Neural cell (in vitro differentiated cells): ENCODE results near the gene CDKAL1. TPM values are rescaled to one million over a fixed set of nuclear protein-coding genes. Genes with fewer than 3 reads are reported as not detected.

ENCODE experiments used
- H2AFZ ChIP-seq: fragments of 200-600, 300-800 bp; sonication (generic), shearing (Covaris generic); 2 replicates; pipeline ENCODE4 v1.6.0; 2014; ENCODE audit warnings: low read depth, mild to moderate bottlenecking, antibody characterized with exemption, low read length, moderate library complexity
- H3F3A ChIP-seq: fragments of 200-600 bp; shearing (Covaris generic); 2 replicates; pipeline ENCODE4 v1.6.1; 2016; ENCODE audit warnings: mild to moderate bottlenecking, moderate library complexity, mixed read lengths, antibody characterized with exemption, low read length; ENCODE audit not compliant: insufficient read depth, poor library complexity, severe bottlenecking
- H3K27ac ChIP-seq: fragments of 200-600, 300-800 bp; sonication (generic), shearing (Covaris generic); 2 replicates; pipeline ENCODE4 v1.5.1; 2014; ENCODE audit warnings: mild to moderate bottlenecking, low read length, moderate library complexity
- H3K27me3 ChIP-seq: fragments of 300-800, 200-600 bp; sonication (generic), shearing (Covaris generic); 2 replicates; pipeline ENCODE4 v1.6.0; 2014; ENCODE audit warnings: mild to moderate bottlenecking, low read depth, low read length, moderate library complexity; ENCODE audit not compliant: insufficient read depth
- H3K36me3 ChIP-seq: fragments of 300-800, 200-600 bp; sonication (generic), shearing (Covaris generic); 2 replicates; pipeline ENCODE4 v1.5.1; 2014; ENCODE audit warnings: mild to moderate bottlenecking, antibody characterized with exemption, low read length, moderate library complexity; ENCODE audit not compliant: insufficient read depth
- H3K4me2 ChIP-seq: fragments of 300-800, 200-600 bp; sonication (generic), shearing (Covaris generic); 2 replicates; pipeline ENCODE4 v1.6.0; 2014; ENCODE audit warnings: mild to moderate bottlenecking, low read length
- H3K4me3 ChIP-seq: fragments of 300-800, 200-600 bp; sonication (generic), shearing (Covaris generic); 2 replicates; pipeline ENCODE4 v1.5.1; 2014; ENCODE audit warnings: mild to moderate bottlenecking, low read length, moderate library complexity
- H3K79me2 ChIP-seq: fragments of 200-600 bp; shearing (Covaris generic); replicated peaks from 2 replicates; pipeline ENCODE4 v1.6.0; 2014; ENCODE audit warnings: mild to moderate bottlenecking, low read length, moderate library complexity; ENCODE audit not compliant: insufficient read depth
- H3K9ac ChIP-seq: fragments of 300-800, 200-600 bp; sonication (generic), shearing (Covaris generic); 2 replicates; pipeline ENCODE4 v1.6.1; 2016; ENCODE audit warnings: mild to moderate bottlenecking, low read length, mixed read lengths
- H3K9me2 ChIP-seq: fragments of 200-600 bp; shearing (Covaris generic); 2 replicates; pipeline ENCODE4 v1.6.1; 2016; ENCODE audit warnings: mild to moderate bottlenecking, low read length, mixed read lengths; ENCODE audit not compliant: insufficient read depth
- H3K9me3 ChIP-seq: fragments of 200-600, 300-800 bp; sonication (generic), shearing (Covaris generic); 2 replicates; pipeline ENCODE4 v1.6.1; 2016; ENCODE audit warnings: mild to moderate bottlenecking, mixed run types, low read length, moderate library complexity, mixed read lengths
- H4K20me1 ChIP-seq: fragments of 200-600 bp; shearing (Covaris generic); 2 replicates; pipeline ENCODE4 v1.6.1; 2016; ENCODE audit warnings: mild to moderate bottlenecking, mixed run types; ENCODE audit not compliant: insufficient read depth
- CTCF ChIP-seq: fragments of 450-650 bp; IDR thresholded peaks from 2 replicates; pipeline ENCODE4 v1.5.1; 2014; ENCODE audit warnings: antibody characterized with exemption, mild to moderate bottlenecking, moderate library complexity; ENCODE audit not compliant: poor library complexity, severe bottlenecking
- EP300 ChIP-seq: fragments of 450-650 bp; conservative IDR thresholded peaks from 2 replicates; pipeline ENCODE4 v1.6.1; 2014; ENCODE audit warnings: antibody characterized with exemption, mild to moderate bottlenecking, moderate library complexity; ENCODE audit not compliant: poor library complexity, severe bottlenecking
- EZH2 ChIP-seq: fragments of 200-600, 300-800 bp; shearing (Covaris generic), sonication (generic); IDR thresholded peaks from 2 replicates; pipeline ENCODE4 v1.6.1; 2014; ENCODE audit warnings: antibody characterized with exemption, low read length, borderline replicate concordance, mild to moderate bottlenecking; ENCODE audit not compliant: insufficient read depth, poor library complexity, severe bottlenecking
- MXI1 ChIP-seq: fragments of 450-650 bp; conservative IDR thresholded peaks from 2 replicates; pipeline ENCODE4 v1.6.1; 2014; ENCODE audit warnings: antibody characterized with exemption, mild to moderate bottlenecking; ENCODE audit not compliant: poor library complexity, severe bottlenecking
- POLR2AphosphoS5 ChIP-seq: IDR thresholded peaks from 2 replicates; pipeline ENCODE4 v1.6.1; 2012
- RAD21 ChIP-seq: fragments of 450-650 bp; conservative IDR thresholded peaks from 2 replicates; pipeline ENCODE4 v1.6.1; 2014; ENCODE audit warnings: antibody characterized with exemption, mild to moderate bottlenecking, moderate library complexity
- REST ChIP-seq: IDR thresholded peaks from 2 replicates; pipeline ENCODE4 v1.6.1; 2012; ENCODE audit warnings: borderline replicate concordance
- SMC3 ChIP-seq: fragments of 450-650 bp; conservative IDR thresholded peaks from 2 replicates; pipeline ENCODE4 v1.6.1; 2014; ENCODE audit warnings: antibody characterized with exemption, mild to moderate bottlenecking, moderate library complexity; ENCODE audit not compliant: poor library complexity
- TAF1 ChIP-seq: IDR thresholded peaks from 2 replicates; pipeline ENCODE4 v1.6.1; 2012; ENCODE audit warnings: low read depth
- polyA plus RNA-seq: library from polyadenylated mRNA; depleted of rRNA; stranded (reverse); fragments of >200 nt; gene quantifications from 2 replicates; pipeline ENCODE4 v1.2.3, GENCODE V29; 2014

The CDKAL1 gene
- polyA plus RNA-seq, 1 donor from 2014 or later, result 10.7 TPM

- no peak overlapping the region for H3K4me2 ChIP-seq
- no peaks in the 10 kb centered on the region for H3F3A ChIP-seq
- H3K4me3 ChIP-seq, result no peak overlapping the region
- H3K79me2 ChIP-seq, result no peaks in the 10 kb centered on the region
- H3K9me3 ChIP-seq, result no peaks in the 10 kb centered on the region
- H3K27ac ChIP-seq, result no peak overlapping the region
- H4K20me1 ChIP-seq, result no peaks in the 10 kb centered on the region
- no peaks in the 10 kb centered on the region for H3K27me3 ChIP-seq
- no peak overlapping the region for H3K9ac ChIP-seq
- TF ChIP-seq CTCF, result no peak
- no peak for TF ChIP-seq TAF1
- no peak for TF ChIP-seq EP300
- TF ChIP-seq POLR2AphosphoS5, result no peak
- TF ChIP-seq MXI1, result no peak
- TF ChIP-seq RAD21, result no peak
- TF ChIP-seq REST, result no peak
- no peak for TF ChIP-seq SMC3
- no peak for TF ChIP-seq EZH2
- H3K36me3 ChIP-seq, result no peaks in the 10 kb centered on the region
- no peaks in the 10 kb centered on the region for H3K9me2 ChIP-seq
- no peak overlapping the region for H2AFZ ChIP-seq
Measured at GRCh38 chr6:20850686-20851416, 316.6 kb downstream of the CDKAL1 start.

DNA sequence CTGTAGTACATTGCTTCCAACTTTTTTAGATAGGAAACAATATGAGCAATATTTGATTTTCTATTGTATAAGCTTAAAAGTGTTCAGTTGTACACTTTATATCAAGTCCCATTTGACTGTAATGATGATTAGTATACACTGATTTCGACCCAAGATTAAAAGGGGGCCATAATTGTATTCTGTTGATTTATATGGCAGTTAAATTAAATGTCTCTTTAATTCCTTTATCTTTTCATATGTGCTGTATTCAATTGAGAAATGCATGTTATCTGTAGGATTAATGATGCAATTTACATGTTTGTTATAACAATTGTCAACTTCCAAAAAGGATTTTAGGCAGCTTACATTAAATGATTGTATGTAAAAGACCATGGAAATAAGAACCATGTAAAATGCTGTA lies 317.5 kb downstream of the CDKAL1 start:
- Histone ChIP-seq H3K4me3 (no peak overlapping the region), H4K20me1 (no peaks in the 10 kb centered on the region), H3K79me2 (no peaks in the 10 kb centered on the region), H3K27me3 (no peaks in the 10 kb centered on the region), H3K36me3 (no peaks in the 10 kb centered on the region), H3K27ac (no peak overlapping the region), H3K9me3 (no peaks in the 10 kb centered on the region), H3K9me2 (no peaks in the 10 kb centered on the region), H3K4me2 (no peak overlapping the region), H2AFZ (no peak overlapping the region), H3K9ac (no peak overlapping the region), H3F3A (no peaks in the 10 kb centered on the region)
- TF ChIP-seq MXI1 (no peak), EP300 (no peak), POLR2AphosphoS5 (no peak), CTCF (no peak), EZH2 (no peak), REST (no peak), TAF1 (no peak), SMC3 (no peak), RAD21 (no peak)
